ENCODE results near the gene MLXIP.
A peak's percentile ranks its signal among the peaks of the same experiment; 100 is the strongest.

The MLXIP gene

DNA sequence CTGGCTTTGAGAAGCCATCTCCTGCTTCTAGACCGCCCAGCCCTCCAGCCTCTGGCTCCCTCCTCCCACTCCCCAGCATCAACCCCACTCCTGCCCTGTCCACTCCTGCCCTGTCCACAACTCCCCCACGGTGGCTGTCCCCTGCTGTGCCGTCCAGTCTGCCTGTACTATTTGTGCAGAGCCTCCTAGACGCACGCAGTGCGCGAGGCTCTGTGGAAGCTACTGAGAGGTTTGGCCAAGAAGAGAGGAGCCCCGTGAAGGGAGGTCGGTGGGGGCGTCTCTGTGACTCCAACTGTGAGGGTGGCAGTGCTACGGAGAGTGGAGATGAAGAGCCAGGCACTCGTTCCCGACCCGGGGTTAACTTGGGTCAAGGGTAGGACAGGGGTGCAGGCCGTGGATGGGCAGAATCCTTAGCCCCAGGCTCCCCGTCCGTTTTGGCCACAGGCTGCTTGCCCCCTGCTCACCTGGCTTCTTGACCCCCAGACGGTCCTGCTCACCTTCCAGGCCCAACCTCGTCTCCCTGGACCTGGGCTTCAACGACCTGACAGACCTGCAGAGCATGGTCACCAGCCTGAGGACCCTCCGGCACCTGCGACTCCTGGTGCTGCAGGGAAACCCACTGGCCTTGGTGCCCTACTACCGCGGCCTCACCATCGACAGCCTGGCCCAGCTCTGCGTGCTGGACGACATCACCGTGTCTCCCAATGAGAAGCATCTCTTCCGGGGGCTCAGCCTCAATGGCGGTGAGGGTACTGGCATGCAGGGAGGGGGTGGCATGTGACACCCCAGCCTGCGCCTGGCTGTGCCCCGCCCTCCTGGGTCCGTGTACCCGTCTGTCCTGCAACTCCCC, 111.3 kb downstream of the MLXIP start:
- DNase-seq = no peak

GRCh38 chr12:122190842-122191668, 112.5 kb downstream of the MLXIP start:
- peak; percentile 60 for DNase-seq

- DNase-seq = no peak
These were observed 113.9 kb downstream of the MLXIP start for GRCh38 chr12:122192441-122192840.

DNA sequence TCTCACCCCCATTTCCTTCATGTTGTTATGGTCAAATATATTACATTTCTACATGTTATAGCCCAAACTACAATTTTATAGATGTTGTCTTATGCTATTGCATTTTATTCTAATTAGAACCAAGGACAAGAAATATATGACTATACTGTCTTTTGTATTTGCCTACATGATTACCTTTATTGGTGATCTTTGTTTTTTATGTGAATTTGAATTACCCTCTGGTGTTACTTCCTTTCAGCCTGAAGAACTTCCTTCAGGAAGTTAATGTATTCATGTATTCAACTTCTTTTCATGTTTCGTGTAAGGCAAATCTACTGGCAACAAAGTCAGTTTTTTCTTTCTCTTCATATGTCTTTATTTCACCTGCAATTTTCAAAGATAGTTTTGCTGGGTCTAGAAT, 116.2 kb downstream of the MLXIP start:
- DNase-seq = no peak

- no peak for DNase-seq
These were observed 116.8 kb downstream of the MLXIP start for GRCh38 chr12:122195405-122195804.
